ENCODE measurements around the gene ENTHD1.

DNA sequence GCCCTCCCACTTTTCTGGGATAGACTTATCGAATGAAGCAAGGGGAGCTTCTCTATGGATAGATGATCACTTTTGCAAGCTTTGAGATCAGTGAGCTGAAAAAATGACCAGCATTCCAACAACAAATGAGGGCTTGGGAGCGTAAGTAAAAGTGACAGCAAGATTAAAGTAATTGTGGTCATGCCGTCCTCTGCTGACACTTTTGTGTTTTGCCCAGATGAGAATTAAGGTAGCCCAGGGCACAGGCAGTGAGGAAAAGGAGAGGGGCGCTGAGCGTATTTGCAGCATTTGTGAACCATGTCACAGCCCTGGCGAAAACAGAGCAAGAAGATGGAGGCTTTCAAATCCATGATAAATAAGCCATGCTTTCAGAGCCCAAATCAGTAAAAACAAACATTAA lies 42.1 kb upstream of the ENTHD1 start:
- no peak for TF ChIP-seq CREB1 (IDR thresholded peaks at IDR 0.05; ENCODE audit: low read depth)
- no peak for TF ChIP-seq ZBTB7A (IDR thresholded peaks at IDR 0.05; ENCODE audit: low read depth)
- TF ChIP-seq TEAD4 (IDR thresholded peaks at IDR 0.05) = no peak
- TF ChIP-seq FOXM1 (IDR thresholded peaks at IDR 0.05; ENCODE audit: borderline replicate concordance, low read depth) = no peak
- no peak for TF ChIP-seq EGR1 (IDR thresholded peaks at IDR 0.05)
- no peak for TF ChIP-seq NFIC (IDR thresholded peaks at IDR 0.05)
- TF ChIP-seq, protein P1, sequence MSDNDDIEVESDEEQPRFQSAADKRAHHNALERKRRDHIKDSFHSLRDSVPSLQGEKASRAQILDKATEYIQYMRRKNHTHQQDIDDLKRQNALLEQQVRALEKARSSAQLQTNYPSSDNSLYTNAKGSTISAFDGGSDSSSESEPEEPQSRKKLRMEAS (IDR thresholded peaks at IDR 0.05) = no peak
- TF ChIP-seq YY1 (IDR thresholded peaks at IDR 0.05; ENCODE audit: low read depth) = no peak
- TF ChIP-seq EP300 (IDR thresholded peaks at IDR 0.05; ENCODE audit: borderline replicate concordance) = no peak
